GM18499 (cell line): Measurements from ENCODE around the gene BICRAL.
A peak's percentile ranks its signal among the peaks of the same experiment; 100 is the strongest.
"Not testable (repeated sequence)": the region's sequence is repeated elsewhere in the genome, so short reads cannot be mapped to it uniquely, and the experiment has no call there.

Experiments used
- ATAC-seq: cut with Tn5 transposase; IDR thresholded peaks from one replicate; pipeline ENCODE4 v1.9.1; 2021; ENCODE audit warnings: moderate number of reproducible peaks; ENCODE audit not compliant: insufficient read depth, unreplicated experiment

The BICRAL gene

GRCh38 chr6:42831237-42831636 is 49.4 kb downstream of the BICRAL start:
- ATAC-seq, result no peak

DNA sequence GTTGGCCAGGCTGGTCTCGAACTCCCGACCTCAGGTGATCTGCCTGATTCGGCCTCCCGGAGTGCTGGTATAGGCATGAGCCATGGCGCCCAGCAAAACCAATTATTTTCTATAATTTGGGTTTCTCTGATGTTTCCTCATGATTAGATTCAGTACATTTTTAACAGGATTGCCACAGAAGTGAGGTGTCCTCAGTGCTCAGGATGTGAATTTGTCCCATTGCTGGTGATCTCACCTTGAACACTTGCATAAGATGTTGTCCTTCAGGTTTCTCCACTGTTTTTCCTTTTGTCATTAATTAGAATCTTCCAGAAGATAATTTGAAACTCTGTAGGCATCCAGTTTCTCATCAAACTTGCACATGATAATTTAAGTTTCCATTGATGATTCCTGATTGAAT is 52.2 kb downstream of the BICRAL start:
- no peak for ATAC-seq

- no peak for ATAC-seq
These were observed 60.2 kb downstream of the BICRAL start for GRCh38 chr6:42841844-42842584.

GRCh38 chr6:42845327-42845694 is 63.5 kb downstream of the BICRAL start:
- ATAC-seq, result no peak

DNA sequence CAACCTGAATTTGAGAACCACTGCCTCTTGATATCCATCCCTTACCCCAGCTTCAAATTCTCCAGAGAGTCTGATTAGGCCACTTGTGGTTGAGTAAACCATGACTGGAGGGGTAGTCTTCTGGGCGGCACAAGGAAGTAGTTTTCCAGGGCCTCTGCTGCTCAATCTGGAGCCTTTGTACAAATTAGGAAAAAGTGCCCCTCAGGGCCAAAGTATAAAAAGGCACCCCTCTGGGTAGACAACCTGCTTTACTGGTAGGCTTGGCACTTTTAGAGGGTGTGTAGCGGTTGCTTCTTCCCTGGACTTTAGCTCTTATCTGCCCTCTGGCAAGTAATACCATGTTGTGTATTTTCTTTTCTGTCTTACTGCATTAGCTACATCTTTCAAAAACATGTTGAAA is 64.7 kb downstream of the BICRAL start:
- ATAC-seq, result no peak

DNA sequence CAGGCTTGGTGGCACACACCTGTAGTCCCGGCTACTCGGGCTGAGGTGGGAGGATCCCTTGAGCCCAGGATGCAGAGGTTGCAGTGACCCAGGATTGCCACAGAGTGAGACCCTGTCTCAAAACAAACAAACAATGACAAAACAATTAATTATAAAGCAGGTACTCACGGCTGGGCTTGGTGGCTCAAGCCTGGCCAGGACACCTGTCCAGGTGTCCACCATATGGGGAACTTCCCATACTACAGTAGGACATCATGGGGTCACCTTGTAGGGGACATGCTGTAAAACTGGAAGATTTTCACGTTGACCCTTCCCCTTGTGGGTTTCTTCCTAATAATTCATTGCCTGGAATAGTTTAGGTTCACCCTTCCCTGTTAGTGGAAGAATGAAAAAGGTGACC is 66.8 kb downstream of the BICRAL start:
- ATAC-seq, result no peak

GRCh38 chr6:42851599-42851998 is 69.7 kb downstream of the BICRAL start:
- no peak for ATAC-seq

DNA sequence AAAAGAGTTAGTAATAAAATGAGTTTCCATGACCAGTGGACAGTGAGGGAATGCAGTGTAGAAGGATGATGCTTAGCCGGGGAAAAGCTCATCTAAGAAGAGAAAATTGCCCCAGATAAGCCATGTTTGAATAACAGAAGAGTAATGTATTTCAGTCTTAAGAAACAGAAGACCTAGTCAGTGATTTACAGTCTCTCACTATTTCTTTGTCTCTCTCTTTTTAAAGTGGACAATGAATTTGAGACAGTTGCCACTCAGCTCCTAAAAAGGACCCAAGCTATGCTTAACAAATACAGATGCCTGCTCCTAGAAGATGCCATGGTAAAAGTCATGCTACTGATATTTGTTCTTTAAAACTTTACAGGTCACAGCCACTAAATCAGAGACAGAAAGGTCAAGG is 78.2 kb downstream of the BICRAL start:
- ATAC-seq, result no peak

GRCh38 chr6:42860481-42860880 is 78.6 kb downstream of the BICRAL start:
- ATAC-seq, result no peak

DNA sequence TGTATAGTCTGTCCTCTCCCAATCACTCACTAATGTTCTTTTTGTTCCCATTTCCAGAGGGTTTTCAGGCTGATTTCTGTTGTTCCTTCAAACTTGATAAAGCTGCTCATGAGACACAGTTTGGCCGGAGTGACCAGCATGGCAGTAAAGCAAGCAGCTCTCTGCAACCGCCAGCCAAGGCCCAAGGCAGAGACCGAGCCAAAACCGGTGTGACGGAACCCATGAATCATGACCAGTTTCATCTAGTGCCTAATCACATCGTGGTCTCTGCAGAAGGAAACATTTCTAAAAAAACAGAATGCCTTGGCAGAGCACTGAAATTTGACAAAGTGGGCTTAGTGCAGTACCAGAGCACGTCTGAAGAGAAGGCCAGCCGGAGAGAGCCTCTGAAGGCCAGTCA is 82.8 kb downstream of the BICRAL start:
- ATAC-seq, result no peak

- no peak for ATAC-seq
These were observed 88.5 kb downstream of the BICRAL start for GRCh38 chr6:42870145-42870936.

GRCh38 chr6:42871711-42872110 is 89.9 kb downstream of the BICRAL start:
- no peak for ATAC-seq

DNA sequence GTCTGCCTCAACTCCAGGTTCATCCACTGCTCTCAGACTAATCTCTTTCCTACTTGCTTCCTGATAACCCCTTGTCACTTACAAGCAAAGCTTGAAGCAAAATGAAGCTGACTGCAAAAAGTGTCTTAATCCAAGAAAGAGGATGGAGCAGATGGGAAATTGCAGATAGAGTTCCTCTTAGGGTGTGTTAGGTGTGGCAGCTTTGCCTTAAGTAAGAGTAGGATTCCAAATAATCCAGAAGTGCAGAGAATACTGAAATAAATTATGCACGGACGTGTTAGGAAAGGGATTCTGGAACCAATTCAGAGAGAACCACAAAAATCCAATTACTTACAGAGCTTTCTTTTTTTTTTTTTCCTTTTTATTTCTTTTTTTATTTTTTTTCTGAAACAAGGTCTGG is 91.5 kb downstream of the BICRAL start:
- ATAC-seq, result no peak

- ATAC-seq, result no peak
These were observed 95.8 kb downstream of the BICRAL start for GRCh38 chr6:42877695-42878094.

GRCh38 chr6:42879372-42880239 is 97.8 kb downstream of the BICRAL start, which contains the start of gene RPL7L1:
Gene RPL7L1, plus strand, starts transcription at chr6:42879616. Its CDS starts 295 bp downstream, at chr6:42879911.
- ATAC-seq, result peak; percentile 69

- not testable (repeated sequence) for ATAC-seq
These were observed 98.5 kb downstream of the BICRAL start for GRCh38 chr6:42880240-42880817.

GRCh38 chr6:42880871-42881270 is 99.0 kb downstream of the BICRAL start:
- not testable (repeated sequence) for ATAC-seq

DNA sequence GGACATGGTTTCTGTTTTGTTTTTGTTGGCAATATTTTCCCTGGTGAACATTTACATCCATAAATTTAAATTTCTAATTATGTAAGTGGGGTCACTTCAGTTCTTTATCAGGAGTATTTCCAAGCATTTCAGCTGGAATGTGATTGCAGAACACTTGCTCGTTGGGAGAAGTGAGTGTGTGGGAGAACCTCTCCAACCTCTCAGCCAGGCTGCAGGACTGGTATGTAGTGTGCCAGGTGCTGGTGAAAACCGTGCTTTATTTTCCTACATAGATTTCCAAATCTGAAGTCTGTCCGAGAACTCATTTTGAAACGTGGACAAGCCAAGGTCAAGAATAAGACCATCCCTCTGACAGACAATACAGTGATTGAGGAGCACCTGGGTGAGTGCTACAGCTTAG is 103.8 kb downstream of the BICRAL start:
- ATAC-seq, result no peak

GRCh38 chr6:42888201-42888600 is 106.3 kb downstream of the BICRAL start:
- not testable (repeated sequence) for ATAC-seq

DNA sequence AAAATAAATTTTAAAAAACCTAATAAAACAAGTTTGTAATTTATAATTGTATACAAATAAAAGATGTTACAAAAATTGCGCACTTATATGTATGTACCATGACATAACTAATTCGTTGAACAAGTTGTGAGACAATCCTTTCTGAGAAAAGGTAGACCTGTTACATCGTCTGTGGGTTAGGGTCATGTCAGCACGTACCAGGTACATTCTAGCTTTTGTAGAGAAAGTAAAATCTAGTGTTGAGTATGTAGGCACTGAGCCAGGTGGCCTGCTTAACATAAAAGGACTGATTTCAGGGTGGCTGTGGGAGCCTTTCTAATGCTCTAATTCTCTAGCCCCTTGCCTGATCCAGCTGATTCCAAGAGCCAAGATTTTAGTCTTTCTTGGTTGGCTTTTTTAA is 108.0 kb downstream of the BICRAL start:
- no peak for ATAC-seq
